ENCODE measurements around the gene COL4A1.

COL4A1 gene

DNA sequence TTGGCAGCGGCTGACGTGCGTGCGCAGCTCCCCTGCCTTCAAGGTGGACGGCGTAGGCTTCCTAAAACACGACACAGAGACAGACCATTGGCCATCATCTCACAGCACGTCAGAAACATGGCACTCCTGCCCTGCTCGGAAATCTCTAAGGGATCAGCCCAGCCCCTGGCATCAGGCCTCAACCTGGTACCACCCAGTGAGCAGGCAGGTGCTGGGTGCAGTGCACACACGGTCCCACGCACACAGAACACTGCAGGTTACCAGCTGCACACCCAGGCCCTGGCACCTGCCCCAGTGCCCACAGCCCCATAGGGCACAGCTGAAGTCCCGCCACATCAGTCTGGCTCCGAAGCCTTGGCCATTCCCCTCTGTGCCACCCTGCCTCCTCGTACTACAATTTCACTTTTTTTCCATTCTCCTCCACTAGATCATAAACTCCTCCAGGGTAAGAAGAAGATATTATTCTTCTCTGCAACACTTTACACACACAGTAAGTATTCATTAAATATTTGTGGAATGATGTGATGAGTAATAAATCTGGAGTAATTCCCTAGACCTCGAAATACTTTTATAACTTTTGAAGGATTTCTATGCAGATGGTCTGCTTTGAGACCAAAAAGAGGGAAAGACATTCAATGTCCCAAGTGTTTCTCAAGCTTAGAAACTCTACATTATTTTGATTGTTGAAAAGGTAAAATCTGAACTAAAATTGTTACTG, 156.4 kb downstream of the COL4A1 start:
- peak; percentile 33 for DNase-seq

- peak; percentile 35 for DNase-seq
Observed at GRCh38 chr13:110149036-110149435, 157.9 kb downstream of the COL4A1 start.

GRCh38 chr13:110140099-110140498, 166.9 kb downstream of the COL4A1 start:
- DNase-seq: no peak

DNA sequence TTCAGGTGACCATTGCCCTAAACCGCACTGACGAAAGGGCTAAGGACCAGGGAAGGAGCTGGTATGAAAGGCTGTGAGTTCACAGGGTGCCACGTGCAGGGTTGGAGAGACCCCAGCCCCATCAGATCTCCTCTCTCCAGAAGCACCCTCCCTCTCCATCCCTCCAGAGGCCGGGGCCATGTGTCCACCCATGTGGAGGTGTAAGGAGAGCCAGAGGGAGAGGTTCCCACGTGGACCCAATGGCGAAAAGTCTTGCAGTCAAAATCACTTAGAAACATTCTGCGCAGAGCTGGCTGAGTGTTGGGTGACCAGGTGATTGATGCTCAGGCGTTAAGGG, 168.3 kb downstream of the COL4A1 start:
- DNase-seq: no peak

DNA sequence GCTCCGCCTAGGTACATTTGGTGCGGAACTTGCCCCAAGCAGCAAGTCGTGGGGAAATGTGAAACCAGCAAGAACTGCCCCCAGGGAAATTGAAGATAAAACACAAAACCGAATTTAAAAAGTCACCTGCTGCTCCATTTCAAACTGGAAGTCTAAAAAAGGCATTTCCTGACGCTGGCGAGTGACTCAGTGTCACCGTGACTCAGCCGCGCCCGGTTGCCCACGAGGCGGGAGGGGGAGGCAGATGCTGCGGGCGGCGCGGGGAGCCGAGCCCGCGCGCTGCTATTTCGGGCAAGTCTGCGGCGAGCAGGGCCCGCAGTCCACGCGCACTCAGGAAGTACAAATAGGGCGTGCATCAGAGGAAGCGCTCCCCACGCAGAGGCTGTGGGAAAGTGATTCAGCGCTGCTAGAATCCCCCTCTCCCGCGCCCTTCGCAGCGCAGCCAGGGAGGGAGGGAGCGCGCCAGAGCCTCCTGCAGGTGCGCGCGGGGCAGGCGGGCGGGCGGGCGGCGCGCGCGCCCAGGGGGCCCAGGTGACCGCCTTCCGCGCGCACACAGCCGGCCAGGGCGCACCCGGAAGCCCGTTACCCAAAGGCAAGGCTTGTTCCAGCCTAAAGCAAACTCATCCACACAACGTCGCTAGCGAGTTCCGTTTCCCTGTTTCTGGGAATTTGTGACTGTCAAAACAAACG, 168.8 kb downstream of the COL4A1 start:
- peak; percentile 87 for DNase-seq

DNA sequence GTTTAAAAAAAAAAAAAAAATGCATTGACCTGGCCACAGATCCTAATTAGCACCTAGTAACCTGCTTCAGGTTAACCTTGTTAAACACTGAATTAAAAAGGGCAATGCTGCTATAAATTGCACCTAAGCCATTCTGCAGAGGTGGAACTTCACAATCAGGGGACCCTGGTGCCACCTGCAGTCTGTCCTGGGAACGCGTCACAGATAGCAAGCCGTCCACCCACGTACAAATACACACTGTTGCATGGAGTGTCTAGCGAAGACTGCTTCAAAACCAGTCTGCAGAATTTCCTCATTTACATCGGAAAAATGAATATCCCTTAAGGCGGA, 169.3 kb downstream of the COL4A1 start:
- no peak for DNase-seq

- no peak for DNase-seq
Observed at GRCh38 chr13:110136660-110137585, 170.0 kb downstream of the COL4A1 start.

DNA sequence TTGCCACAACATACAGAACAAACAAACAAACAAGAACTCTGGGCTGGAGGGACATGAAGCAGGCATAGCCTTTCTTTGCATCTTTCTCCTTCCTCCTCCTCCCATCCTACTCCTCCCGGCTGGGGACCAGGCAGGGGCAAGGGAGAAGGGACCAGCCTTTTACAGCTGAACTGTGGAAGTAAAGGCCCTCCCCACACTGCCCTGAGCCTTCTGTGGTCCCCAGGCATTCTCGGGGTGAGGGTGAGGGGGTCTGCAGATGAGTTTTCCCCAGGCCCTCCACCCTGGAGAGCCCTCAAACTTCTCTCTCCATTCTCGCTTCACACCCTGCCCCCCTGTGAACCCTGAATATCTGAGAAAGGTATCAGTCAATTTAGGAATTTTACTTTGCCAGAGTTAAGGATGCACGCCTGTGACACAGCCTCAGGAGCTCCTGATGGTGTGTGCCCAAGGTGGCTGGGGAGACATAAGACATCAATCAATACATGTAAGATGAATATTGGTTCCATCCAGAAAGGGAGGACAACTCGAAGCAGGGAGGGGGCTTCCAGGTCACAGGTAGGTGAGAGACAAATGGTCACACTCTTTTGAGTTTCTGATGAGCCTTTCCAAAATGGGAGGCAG, 170.9 kb downstream of the COL4A1 start:
- no peak for DNase-seq

DNA sequence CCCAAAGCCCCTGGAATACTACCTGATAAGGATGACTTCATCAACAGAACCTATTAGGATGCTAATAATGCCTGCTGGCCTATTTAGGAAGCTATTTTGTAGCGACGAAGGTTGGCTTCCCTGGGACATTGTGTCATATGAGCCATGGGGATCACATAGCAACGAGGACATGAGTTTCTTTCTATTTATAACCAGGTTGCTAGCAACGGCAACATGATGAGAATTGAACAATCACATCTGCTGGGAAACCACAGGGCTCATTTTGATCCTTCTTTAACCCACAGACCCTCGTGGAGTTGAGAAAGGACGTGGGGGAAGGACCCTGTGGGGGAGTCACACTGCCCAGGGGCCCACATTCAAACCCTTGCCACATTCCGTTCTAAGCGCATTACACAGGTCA, 172.2 kb downstream of the COL4A1 start:
- DNase-seq: no peak

DNA sequence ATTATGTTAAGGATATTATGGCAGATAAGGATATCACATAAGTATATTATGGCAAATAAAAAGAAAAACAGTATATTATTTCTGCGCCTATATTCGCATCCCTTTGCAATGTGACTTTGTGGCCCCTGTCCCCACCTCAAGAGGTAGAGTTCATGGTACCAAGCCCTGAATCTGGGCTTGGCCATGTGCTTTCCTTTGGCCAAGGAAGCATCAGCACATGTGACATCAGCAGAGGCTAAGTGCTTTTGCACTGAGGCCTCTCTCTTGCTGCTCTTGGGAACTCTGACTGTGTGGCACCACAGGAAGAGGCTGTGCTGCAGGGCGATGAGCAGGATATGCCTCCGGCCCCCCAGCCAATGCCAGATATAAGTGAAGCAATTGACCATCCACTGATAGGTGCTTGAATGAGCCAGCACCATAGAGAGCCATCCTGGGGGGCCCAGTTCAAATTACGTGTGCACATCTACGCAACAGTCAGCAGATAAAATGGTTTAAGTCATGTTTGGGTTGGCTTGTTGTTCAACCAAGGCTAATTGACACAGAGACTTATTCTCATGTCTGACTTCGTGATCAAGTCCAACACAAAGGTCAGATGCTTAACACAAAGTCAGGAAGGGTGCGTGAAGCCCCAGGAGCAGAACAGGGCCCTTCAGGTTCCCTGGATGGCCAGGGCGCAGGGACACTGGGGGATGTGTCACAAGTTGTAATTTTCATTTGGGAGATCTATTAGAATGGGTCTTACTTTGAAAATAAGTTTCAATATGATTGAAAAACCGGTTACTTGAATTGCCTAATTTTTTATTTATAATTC, 173.3 kb downstream of the COL4A1 start:
- DNase-seq: no peak

DNA sequence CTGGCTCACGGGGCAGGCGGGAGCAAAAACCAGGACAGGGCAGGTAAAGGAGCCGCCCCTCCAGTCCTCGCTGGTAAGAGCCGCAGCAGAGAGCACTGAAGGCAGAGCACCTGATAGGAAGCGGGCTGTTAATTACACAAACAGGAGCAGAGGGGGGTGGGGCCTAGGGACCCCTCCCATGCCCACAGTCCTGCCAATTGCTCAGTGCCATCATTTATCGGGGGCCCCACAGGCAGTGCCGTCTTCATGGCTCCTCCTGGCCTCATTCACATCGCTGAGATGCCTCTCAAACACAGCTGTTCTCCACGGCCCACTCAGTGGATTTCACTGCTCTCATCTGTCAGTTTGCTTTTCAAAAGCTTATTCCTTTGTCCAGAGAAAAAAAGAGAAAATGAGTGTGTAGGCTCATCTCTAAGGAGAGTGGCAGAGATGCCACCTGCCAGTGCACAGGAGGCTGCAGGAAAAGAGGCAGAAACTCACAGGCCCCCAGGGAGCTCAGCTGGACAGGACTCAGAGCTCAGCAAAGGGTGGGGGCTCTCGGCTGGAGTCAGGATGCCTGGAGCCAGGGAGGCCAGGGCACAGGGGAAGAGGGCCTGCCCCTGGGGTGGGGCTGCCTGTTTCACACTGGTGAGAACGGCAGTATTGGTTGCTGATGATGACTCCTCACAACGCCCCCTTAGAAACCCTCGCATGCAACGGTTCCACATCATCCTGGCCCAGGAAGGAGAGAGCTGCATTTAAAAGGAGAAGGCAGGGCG, 174.6 kb downstream of the COL4A1 start:
- DNase-seq: peak; percentile 69

GRCh38 chr13:110131424-110131823, 175.5 kb downstream of the COL4A1 start:
- no peak for DNase-seq

GRCh38 chr13:110130431-110130830, 176.5 kb downstream of the COL4A1 start:
- DNase-seq: no peak

- no peak for DNase-seq
Observed at GRCh38 chr13:110129539-110130186, 177.3 kb downstream of the COL4A1 start.

GRCh38 chr13:110129076-110129475, 177.9 kb downstream of the COL4A1 start:
- DNase-seq: no peak

DNA sequence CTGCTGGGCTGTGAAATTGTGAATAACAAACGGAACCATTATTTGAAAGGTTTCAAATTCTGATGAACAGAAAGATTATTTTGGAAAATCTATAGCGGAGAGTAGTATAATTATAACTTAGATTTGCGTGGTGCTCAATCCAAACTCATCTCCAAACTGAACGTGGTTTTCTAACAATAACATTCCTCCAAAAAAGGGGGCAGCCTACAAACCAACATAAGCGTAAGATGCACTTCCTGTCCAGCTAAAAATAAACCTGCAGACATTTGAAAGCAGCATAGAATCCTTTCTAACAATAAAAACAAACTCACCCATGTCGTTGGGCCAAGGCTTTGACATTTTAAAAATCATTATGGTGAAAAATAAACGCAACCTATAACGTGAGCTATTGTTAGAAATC, 178.4 kb downstream of the COL4A1 start:
- DNase-seq: peak; percentile 4

DNA sequence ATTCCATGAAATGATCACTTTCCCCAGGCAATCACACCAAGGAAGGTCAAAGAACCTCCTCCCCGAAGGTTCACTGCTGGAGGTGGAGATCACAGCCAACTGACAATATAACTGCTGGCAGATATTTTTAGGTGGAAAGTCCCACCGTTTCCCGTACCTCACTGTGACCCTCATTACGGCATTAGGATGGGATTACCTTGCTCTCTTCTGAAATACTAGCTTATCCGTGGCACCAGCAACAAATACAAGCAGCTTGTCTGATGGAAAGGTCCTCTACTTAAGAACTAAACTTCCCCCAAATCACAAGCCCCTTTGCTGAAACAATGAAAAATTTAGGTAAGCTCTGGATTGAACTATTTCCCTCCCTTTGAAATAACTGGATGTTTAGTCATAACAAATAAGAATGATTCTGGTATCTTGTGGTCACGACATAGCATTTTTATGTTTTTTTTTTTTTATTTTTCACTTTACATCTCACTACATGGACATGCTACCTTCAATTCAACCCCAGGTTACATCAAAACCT, 178.9 kb downstream of the COL4A1 start:
- no peak for DNase-seq

DNA sequence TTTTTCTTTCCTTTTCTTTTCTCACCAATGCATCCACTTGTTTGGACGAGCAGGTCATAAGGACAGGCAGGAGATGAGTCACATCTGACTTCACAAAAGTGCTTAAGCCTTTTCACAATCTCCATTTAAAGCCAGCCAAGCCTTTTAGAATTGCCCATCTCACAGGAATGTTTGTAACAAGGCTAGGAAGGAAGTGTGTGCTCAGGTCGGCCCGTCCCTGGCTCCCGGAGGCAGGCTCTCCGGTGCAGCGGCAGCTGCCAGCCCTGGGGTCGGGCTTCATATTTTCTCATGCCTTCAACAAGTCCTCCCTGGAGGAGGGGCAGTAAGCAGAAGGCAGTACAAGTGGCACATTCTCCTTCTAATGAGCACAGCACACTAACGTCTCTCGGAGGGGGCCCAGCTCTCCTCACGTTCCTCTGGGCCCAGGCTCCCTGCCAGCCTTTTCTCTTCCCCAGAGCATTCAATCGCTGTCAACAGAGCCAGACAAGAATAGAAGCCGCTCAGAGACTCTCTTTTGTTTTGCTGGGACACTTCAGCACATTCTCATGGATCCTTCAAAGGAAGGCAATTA, 180.5 kb downstream of the COL4A1 start:
- DNase-seq: peak; percentile 95

GRCh38 chr13:110125613-110126272, 181.2 kb downstream of the COL4A1 start:
- DNase-seq: peak; percentile 58

DNA sequence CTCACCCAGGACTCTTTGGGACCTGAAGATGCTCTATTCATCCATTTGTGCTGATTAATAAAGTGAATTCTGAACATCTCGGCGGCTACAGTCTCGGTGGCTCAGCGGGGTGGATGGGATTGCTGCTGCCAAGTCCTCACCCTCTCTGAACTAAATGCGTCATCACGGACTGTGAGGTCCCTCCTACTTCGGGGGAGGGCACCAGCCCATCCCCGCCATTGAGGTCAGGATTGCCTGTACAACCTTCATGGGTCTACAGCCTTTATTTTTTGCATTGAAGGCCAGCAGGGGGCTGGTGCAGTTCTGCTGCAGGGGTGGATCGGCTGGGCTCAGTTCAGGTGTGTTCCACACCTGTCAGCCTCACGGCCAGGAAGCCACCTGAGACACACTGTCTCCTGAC, 181.8 kb downstream of the COL4A1 start:
- no peak for DNase-seq

Measured in islet precursor cell (in vitro differentiated cells).